ENCODE data around the gene UHRF1. TPM values are rescaled to one million over a fixed set of nuclear protein-coding genes. Genes with fewer than 3 reads are reported as not detected.

Gene UHRF1
- total RNA-seq, 2 experiments from 2014 or later: 228 to 239 TPM

DNA sequence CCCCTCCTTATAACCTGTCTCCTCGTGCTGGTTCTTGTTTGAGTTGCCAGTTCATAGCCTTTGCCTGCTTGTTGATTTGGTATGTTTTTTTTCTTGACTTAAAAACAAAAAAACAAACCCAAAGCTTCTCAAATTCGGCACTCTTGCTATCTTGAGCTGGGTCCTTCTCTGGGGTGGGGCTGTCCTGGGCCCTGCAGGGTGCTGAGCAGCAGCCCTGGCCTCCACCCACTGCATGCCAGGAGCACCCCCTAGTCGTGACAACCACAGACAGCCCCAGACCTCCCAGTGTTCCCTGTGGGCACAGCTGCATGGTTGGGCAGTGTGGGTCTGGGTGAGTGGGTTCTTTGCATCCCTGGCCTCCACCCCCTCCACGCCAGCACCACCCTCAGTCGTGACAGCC, 87.4 kb downstream of the UHRF1 start:
- ChIA-PET POLR2A (no interaction called here), CTCF (interaction anchor here (0.6 kb wide), 1 partner anchor 69 kb away, joined by 4 read pairs; no protein-coding TSS in a partner anchor)

DNA sequence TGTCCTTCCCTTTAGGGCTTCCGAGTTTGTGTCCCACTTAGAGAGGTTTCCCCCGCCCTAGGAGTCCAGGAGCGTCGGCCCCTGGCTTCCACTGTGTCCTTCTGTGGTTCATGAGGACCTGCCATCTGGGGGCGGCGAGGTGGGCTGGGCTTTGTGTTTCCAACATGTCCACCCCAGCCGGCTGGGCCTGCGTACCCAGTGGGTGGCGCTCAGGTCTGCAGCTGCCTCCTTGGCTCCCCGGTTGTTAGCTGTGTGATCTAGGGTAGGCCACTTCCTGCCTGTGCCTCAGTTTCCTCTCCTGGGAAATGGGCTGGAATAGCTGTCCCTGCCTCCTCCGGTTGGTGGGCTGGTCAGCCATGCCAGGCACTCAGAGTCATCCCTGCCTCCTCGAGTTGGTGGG, 88.0 kb downstream of the UHRF1 start:
- POLR2A ChIA-PET: no interaction called here
- CTCF ChIA-PET: interaction anchor here (0.6 kb wide), 1 partner anchor 70 kb away, joined by 4 read pairs; no protein-coding TSS in a partner anchor

DNA sequence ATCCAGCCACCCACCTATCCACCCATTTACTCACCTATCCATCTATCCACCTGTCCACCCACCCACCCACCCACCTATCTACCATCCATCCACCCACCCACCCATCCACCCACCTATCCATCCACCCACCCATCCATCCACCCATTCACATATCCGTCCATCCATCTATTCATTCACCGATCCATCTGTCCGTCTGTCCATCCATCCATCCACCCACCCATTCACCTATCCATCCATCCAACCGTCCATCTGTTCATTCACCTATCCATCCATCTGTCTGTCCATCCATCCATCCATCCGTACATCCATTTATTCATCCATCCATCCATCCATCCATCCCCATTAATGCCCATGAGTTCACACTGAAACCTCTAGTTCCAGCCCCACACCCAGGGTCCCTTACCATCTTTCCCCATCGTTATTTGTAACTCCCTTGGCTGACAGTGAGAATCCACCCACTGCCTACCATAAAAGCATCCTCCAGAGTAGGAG, 90.9 kb downstream of the UHRF1 start:
- ChIA-PET CTCF (interaction anchor here (3.1 kb wide), 1 partner anchor 32 kb away, joined by 29 read pairs; no protein-coding TSS in a partner anchor), POLR2A (no interaction called here)

DNA sequence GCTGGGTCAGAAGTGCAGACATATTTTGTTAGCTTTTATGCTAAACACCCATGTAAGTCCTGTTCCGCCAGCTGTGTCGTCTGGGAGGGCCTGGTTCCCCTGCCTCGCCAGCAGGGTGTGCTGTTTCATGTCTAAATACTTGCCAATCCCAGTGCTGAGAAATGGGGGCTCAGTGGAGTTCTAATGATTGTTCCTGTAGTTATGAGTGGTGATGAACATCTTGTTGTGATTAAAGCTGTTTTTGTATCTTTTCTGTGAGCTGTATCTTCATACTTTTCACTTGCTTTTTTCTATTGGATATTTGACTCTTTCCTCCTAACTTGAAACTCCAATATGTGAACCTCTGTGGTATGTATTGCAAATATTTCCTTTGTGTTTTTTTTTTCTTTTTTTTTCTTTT, 92.3 kb downstream of the UHRF1 start:
- ChIA-PET POLR2A (no interaction called here), CTCF (interaction anchor here (0.7 to 3.1 kb wide), 8 partner anchors 12 to 90 kb away, joined by 3 to 29 read pairs (median 4); no protein-coding TSS in a partner anchor)

DNA sequence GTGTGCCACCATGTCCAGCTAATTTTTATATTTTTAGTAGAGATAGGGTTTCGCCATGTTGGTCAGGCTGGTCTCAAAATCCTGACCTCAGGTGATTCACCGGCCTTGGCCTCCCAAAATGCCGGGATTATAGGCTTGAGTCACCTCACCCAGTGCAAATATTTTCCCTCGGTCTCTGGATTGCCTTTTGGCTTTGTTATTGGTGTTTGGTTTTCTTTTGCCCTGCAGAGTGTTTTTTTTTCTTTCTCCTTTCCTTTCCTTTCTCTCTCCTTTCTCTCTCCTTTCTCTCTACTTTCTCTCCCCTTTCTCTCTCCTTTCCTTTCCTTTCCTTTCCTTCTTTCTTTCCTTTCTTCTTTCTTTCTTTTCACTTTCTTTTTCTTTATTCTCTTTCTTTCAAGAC, 92.8 kb downstream of the UHRF1 start:
- ChIA-PET CTCF (interaction anchor here (0.8 to 3.1 kb wide), 7 partner anchors 12 to 90 kb away, joined by 3 to 29 read pairs (median 4); no protein-coding TSS in a partner anchor), POLR2A (no interaction called here)

DNA sequence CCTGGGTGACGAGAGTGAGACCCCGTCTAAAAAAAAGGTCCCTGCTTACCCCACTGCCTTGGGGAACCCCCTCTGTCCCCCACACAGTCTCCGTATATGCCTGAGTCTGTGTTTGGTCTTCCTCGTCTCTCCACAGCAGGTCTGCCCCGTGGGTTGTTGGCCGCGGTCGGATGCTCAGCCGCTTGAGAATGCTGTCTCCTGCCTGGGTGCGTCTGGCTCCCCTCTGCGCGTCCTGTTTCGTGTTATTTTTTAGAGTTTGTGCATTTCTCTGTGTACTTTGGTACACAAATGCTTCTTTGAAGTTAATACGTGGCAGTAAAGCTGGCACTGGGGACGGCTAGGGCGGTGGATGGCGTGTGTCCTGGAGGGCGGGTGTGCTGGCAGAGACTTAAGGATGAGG, 94.5 kb downstream of the UHRF1 start:
- ChIA-PET POLR2A (no interaction called here), CTCF (no interaction called here)

DNA sequence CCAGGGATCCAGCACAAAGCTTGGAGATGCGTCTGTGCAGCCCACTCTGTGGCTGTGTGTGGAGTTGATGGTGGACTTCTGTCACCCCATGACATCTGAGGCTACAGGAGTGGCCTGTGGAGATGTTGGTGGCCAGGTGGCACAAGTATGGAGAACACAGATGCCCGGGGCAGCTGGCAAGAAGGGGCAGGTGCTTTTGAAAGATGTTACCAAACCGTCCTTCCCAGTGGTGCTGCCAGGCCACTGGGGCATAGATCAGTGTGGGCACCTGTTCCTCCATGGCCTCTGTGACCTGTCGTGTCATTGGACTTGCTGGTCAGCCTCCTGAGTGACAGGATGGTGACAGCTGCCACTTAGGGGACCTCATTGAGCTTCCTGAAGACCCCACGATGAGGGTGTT, 95.8 kb downstream of the UHRF1 start:
- CTCF ChIA-PET: interaction anchor here (0.9 kb wide), 1 partner anchor 25 kb away, joined by 3 read pairs; no protein-coding TSS in a partner anchor

DNA sequence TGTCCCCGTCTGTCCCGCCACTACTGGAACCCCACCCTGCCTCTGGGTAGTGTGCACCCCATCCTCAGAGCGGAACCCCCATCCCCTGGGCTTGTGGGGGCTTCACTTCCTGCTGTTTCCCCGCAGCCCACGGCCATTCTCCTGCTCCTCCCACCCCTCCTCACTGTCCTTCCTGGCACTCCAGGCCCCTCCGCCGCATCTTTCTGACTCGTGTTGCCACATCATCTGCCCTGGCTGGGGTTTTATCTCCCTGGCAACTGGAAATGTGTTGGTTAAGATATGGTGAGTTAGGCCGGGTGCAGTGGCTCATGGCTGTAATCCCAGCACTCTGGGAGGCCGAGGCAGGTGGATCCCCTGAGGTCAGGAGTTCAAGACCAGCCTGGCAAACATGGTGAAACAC, 96.9 kb downstream of the UHRF1 start:
- CTCF ChIA-PET: interaction anchor here (0.9 kb wide), 1 partner anchor 24 kb away, joined by 3 read pairs; no protein-coding TSS in a partner anchor
- POLR2A ChIA-PET: no interaction called here

More for the DNA sequence above, 95.8 kb downstream of the UHRF1 start:
- POLR2A ChIA-PET: no interaction called here

DNA sequence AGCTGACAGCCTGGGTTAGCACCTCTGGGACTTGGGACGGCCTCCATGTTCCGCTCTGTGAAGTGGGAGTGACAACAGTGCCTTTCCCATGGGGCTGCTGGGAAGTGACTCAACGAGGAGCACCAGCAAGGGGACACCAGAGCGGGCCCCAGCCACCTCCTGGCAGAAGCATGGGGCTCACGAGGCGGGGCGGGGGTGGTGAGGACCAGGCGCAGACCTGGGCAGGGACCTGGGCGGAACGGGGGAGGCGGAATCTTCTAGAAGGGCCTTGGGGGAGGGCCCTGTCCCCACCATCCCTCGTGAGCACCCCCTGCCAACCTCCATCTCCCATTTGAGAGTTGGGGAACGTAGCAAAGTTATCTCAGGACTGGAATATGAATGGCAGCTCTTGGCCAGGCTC, 97.5 kb downstream of the UHRF1 start:
- ChIA-PET POLR2A (no interaction called here), CTCF (no interaction called here)

Other genes with a start within 250 kb of the UHRF1 start
- 10 to 100 TPM; 85.8 to 87.6 TPM for gene MYDGF, start 239.2 kb upstream of the UHRF1 start, total RNA-seq
- gene DPP9, start 185.7 kb upstream of the UHRF1 start, total RNA-seq: 10 to 100 TPM; 89.0 to 92.1 TPM
- gene FEM1A, start 117.8 kb upstream of the UHRF1 start, total RNA-seq: 10 to 100 TPM; 22.0 to 23.6 TPM
- 10 to 100 TPM; 24.8 to 26.6 TPM for gene TICAM1, start 77.8 kb upstream of the UHRF1 start, total RNA-seq
- gene PLIN3, start 41.8 kb upstream of the UHRF1 start, total RNA-seq: 10 to 100 TPM; 15.9 to 17.4 TPM
- gene ARRDC5, start 6.6 kb upstream of the UHRF1 start, total RNA-seq: under 1 TPM; 0.10 to 0.17 TPM
- gene KDM4B, start 59.6 kb downstream of the UHRF1 start, total RNA-seq: 10 to 100 TPM; 24.4 to 25.0 TPM

All from activated CD8-positive, alpha-beta memory T cell treated with anti-CD3 and anti-CD28 coated beads for 36 hours (primary cell).